Measurements from ENCODE around the gene ANKRD62. TPM values are rescaled to one million over a fixed set of nuclear protein-coding genes. Genes with fewer than 3 reads are reported as not detected.

ANKRD62 gene
- total and polyA plus RNA-seq, 10 donors = not detected

- DNase-seq = no peak
- WGBS, 5 donors = 82 to 87% (median 84%) methylated on average over 10 to 17 of the region's 17 CpGs
- TF ChIP-seq POLR2AphosphoS5 (IDR thresholded peaks at IDR 0.05) (no peak), POLR2A (IDR thresholded peaks at IDR 0.05) (no peak), CTCF (IDR thresholded peaks at IDR 0.05 in 8 of 11, conservative IDR thresholded peaks at IDR 0.05 in 3 of 11) (no peak)
- H3K27ac ChIP-seq = no peak overlapping the region
- H3K4me1 ChIP-seq = no peaks in the 10 kb centered on the region
- no peaks in the 10 kb centered on the region for H3K36me3 ChIP-seq
- H3K4me3 ChIP-seq = no peak overlapping the region
- peaks cover 0 to 6% (median 0%) of the 10 kb centered on the region in 8 donors for H3K9me3 ChIP-seq
- intact Hi-C loops (cut with DNase I; ENCODE audit: low total_unique reads) = no loop called here
- peaks cover 0 to 2% (median 0%) of the 10 kb centered on the region in 7 donors for H3K27me3 ChIP-seq (replicated peaks in 1 of 7)
Observed at GRCh38 chr18:12092398-12093229, 1.0 kb upstream of the ANKRD62 start.

DNA sequence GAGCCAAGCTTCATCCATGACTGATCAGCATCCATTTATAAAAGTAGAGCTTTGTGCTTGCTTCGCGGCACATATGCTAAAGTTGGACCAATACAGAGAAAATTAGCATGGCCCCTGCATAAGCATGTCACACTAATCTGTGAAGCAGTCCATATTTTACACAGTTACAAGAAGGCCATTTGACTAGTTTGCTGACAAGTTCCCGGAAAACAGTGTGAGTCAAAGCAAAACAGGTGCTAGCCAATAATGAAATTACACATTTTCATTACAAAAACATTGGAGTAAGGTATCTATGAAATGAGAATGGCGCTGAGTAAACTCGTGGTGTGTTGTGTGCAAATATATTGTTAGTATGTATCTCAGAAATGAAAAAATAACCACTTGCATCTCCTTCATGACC, 4.7 kb downstream of the ANKRD62 start:
- TF ChIP-seq CTCF (IDR thresholded peaks at IDR 0.05 in 8 of 11, conservative IDR thresholded peaks at IDR 0.05 in 3 of 11) (no peak), POLR2A (IDR thresholded peaks at IDR 0.05) (no peak)
- Histone ChIP-seq H3K4me3 (no peak overlapping the region), H3K27ac (no peak overlapping the region), H3K4me1 (no peaks in the 10 kb centered on the region), H3K9me3 (peaks cover 0 to 4% (median 0%) of the 10 kb centered on the region in 8 donors), H3K27me3 (replicated peaks in 1 of 7) (no peaks in the 10 kb centered on the region), H3K36me3 (no peaks in the 10 kb centered on the region)
- 65 to 84% (median 73%) methylated on average over 5 of the region's 5 CpGs for WGBS, 5 donors
- no peak for DNase-seq
- intact Hi-C loops (cut with DNase I; ENCODE audit: low total_unique reads) = no loop called here

GRCh38 chr18:12099160-12099559, 5.5 kb downstream of the ANKRD62 start:
- no peaks in the 10 kb centered on the region for H3K27me3 ChIP-seq (replicated peaks in 1 of 7)
- H3K9me3 ChIP-seq = no peaks in the 10 kb centered on the region
- no peak overlapping the region for H3K27ac ChIP-seq
- DNase-seq = no peak
- TF ChIP-seq POLR2AphosphoS5 (IDR thresholded peaks at IDR 0.05) (no peak), CTCF (IDR thresholded peaks at IDR 0.05 in 8 of 11, conservative IDR thresholded peaks at IDR 0.05 in 3 of 11) (no peak), POLR2A (IDR thresholded peaks at IDR 0.05) (no peak)
- intact Hi-C loops (cut with DNase I; ENCODE audit: low total_unique reads) = no loop called here
- H3K36me3 ChIP-seq = no peaks in the 10 kb centered on the region
- no peak overlapping the region for H3K4me3 ChIP-seq
- H3K4me1 ChIP-seq = no peaks in the 10 kb centered on the region

- no peaks in the 10 kb centered on the region for H3K36me3 ChIP-seq
- DNase-seq = no peak
- H3K9me3 ChIP-seq = no peaks in the 10 kb centered on the region
- H3K27ac ChIP-seq = no peak overlapping the region
- TF ChIP-seq POLR2AphosphoS5 (IDR thresholded peaks at IDR 0.05) = no peak
- no peak for TF ChIP-seq POLR2A (IDR thresholded peaks at IDR 0.05)
- no peak for TF ChIP-seq CTCF (IDR thresholded peaks at IDR 0.05 in 8 of 11, conservative IDR thresholded peaks at IDR 0.05 in 3 of 11)
- WGBS, 5 donors = 86 to 98% (median 94%) methylated on average over 1 of the region's 1 CpG
- H3K4me1 ChIP-seq = no peaks in the 10 kb centered on the region
- no peak overlapping the region for H3K4me3 ChIP-seq
- intact Hi-C loops (cut with DNase I; ENCODE audit: low total_unique reads) = no loop called here
- H3K27me3 ChIP-seq (replicated peaks in 1 of 7) = no peaks in the 10 kb centered on the region
Observed at GRCh38 chr18:12101266-12101665, 7.6 kb downstream of the ANKRD62 start.

Measured in spleen (tissue), 11 donors.